Activated CD4-positive, alpha-beta T cell treated with anti-CD3 and anti-CD28 coated beads, Interleukin-2, amount 10 ng/mL, durations not matched to agents 7 days and 5 days (primary cell): ENCODE results near the gene MELK. TPM values are rescaled to one million over a fixed set of nuclear protein-coding genes. Genes with fewer than 3 reads are reported as not detected.
"Not testable (repeated sequence)": the region's sequence is repeated elsewhere in the genome, so short reads cannot be mapped to it uniquely, and the experiment has no call there.

ENCODE experiments used
- CTCF ChIA-PET: fragments of 350-600 bp; sonication (Branson Sonifier 250); formaldehyde crosslinking; loops from one replicate; lab custom pipeline; 2021; ENCODE audit warnings: antibody characterized with exemption; lab: Charles Lee
- POLR2A ChIA-PET: fragments of 350-600 bp; sonication (Branson Sonifier 250); formaldehyde crosslinking; loops from one replicate; lab custom pipeline; 2021; ENCODE audit warnings: antibody characterized with exemption; lab: Charles Lee
- DNase-seq: peaks from one replicate; pipeline ENCODE4 v3.0.0-alpha.2; 2020
- H3K27ac Mint-ChIP-seq: one replicate; pipeline ENCODE4 v1.8.0; 2021; ENCODE audit warnings: mild to moderate bottlenecking, moderate library complexity, mixed read lengths
- H3K27me3 Mint-ChIP-seq: one replicate; pipeline ENCODE4 v1.8.0; 2021; ENCODE audit warnings: mixed read lengths
- H3K36me3 Mint-ChIP-seq: one replicate; pipeline ENCODE4 v1.8.0; 2021; ENCODE audit warnings: low read depth, mixed read lengths
- H3K4me1 Mint-ChIP-seq: one replicate; pipeline ENCODE4 v1.8.0; 2021; ENCODE audit warnings: mixed read lengths
- H3K4me3 Mint-ChIP-seq: one replicate; pipeline ENCODE4 v1.8.0; 2021; ENCODE audit warnings: mild to moderate bottlenecking, moderate library complexity, mixed read lengths
- H3K9me3 Mint-ChIP-seq: one replicate; pipeline ENCODE4 v1.8.0; 2021; ENCODE audit warnings: mixed read lengths
- total RNA-seq, 2 experiments: library from RNA; stranded (reverse); gene quantifications; one replicate each; pipeline ENCODE4 v1.2.3, GENCODE V29; 2021

The MELK gene
- total RNA-seq, 2 experiments from 2014 or later: 66.0 to 74.5 TPM

DNA sequence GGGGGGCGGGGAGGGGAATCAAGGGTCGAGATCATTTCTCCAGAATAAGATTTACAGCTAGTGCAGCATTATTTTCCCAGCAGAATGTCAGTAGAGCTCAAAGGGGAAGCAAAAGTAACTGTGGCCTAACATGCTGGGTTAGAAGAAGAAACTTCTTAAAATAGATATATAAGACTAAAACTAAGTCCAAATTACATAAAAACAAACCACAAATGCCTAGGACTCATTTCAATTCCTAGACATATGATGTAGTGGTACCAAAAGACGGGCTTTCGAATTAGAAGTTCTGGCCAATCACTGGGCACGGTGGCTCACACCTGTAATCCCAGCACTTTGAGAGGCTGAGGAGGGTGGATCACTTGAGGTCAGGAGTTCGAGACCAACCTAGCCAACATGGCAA is 20.8 kb upstream of the MELK start:
- Mint-ChIP-seq H3K27ac (no peak overlapping the region), H3K9me3 (no peaks in the 10 kb centered on the region), H3K4me3 (no peak overlapping the region), H3K27me3 (peaks cover 21% of the 10 kb centered on the region), H3K36me3 (no peaks in the 10 kb centered on the region), H3K4me1 (peaks cover 2% of the 10 kb centered on the region)
- DNase-seq: no peak
- CTCF ChIA-PET: interaction anchor here (1.4 kb wide), 1 partner anchor 145 kb away, joined by 8 read pairs; no protein-coding TSS in a partner anchor
- POLR2A ChIA-PET: no interaction called here

DNA sequence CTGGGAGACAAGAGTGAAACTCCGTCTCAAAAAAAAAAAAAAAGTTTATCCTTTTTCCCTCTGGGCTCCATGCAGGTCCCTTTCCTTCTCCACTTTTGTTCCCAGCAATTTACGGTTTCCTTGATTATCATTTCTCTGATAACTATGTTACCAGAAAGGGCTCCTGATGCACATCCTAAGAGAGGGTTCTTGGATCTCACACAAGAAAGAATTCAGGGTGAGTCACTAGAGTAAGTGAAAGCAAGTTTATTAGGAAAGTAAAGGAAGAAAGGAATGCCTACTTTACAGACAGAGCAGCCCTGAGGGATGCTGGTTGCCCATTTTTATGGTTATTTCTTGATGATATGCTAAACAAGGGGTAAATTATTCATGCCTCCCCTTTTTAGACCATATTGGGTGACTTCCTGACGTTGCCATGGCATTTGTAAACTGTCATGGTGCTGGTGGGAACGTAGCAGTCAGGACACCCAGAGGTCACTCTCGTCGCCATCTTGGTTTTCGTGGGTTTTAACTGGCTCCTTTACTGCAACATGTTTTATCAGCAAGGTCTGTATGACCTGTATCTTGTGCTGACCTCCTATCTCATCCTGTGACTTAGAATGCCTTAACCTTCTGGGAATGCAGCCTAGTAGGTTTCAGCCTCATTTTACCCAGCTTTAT is 13.5 kb upstream of the MELK start:
- Mint-ChIP-seq H3K4me1 (peaks cover 2% of the 10 kb centered on the region), H3K9me3 (no peaks in the 10 kb centered on the region), H3K4me3 (no peak overlapping the region), H3K27me3 (peaks cover 8% of the 10 kb centered on the region), H3K36me3 (no peaks in the 10 kb centered on the region), H3K27ac (no peak overlapping the region)
- POLR2A ChIA-PET: no interaction called here
- CTCF ChIA-PET: no interaction called here
- DNase-seq: no peak

DNA sequence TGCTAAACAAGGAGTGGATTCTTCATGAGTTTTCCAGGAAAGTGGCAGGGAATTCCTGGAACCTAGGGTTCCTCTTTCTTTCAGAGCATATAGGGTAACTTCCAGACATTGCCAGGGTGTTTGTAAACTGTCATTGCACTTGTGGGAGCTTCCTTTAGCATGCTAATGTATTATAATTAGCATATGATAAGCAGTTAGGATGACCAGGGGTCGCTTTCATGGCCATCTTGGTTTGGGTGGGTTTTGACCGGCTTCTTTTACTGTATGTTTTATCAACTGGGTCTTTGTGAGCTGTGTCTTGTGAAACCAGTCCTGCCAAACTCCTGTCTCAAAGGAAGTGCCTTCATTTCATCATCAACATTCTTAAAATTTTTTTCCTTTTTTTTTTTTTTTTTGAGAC is 11.9 kb upstream of the MELK start:
- CTCF ChIA-PET: interaction anchor here (0.5 to 3.6 kb wide), 3 partner anchors 12 to 153 kb away, joined by 3 to 14 read pairs (median 3); no protein-coding TSS in a partner anchor
- Mint-ChIP-seq H3K9me3 (no peaks in the 10 kb centered on the region), H3K4me1 (peaks cover under 1% of the 10 kb centered on the region), H3K27ac (no peak overlapping the region), H3K4me3 (no peak overlapping the region), H3K36me3 (no peaks in the 10 kb centered on the region), H3K27me3 (peaks cover 8% of the 10 kb centered on the region)
- POLR2A ChIA-PET: no interaction called here
- no peak for DNase-seq

DNA sequence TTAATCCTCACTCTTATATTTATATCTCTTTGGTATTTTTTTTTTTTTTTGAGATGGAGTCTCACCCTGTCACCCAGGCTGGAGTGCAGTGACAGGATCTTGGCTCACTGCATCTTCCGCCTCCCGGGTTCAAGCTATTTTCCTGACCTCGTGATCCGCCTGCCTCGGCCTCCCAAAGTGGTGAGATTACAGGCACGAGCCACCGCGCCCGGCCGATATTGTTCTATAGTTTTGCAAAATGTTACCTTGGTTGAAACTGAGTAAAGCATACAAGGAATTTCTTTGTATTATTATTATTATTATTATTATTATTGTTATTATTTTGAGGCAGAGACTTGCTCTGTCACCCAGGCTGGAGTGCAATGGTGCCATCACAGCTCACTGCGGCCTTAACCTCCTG is 9.9 kb upstream of the MELK start:
- H3K27ac Mint-ChIP-seq, DNase-seq, H3K4me1 Mint-ChIP-seq, H3K27me3 Mint-ChIP-seq, H3K4me3 Mint-ChIP-seq, POLR2A ChIA-PET, H3K36me3 Mint-ChIP-seq, H3K9me3 Mint-ChIP-seq: not testable (repeated sequence)
- CTCF ChIA-PET: interaction anchor here (0.6 to 3.6 kb wide), 3 partner anchors 74 to 160 kb away, joined by 3 to 14 read pairs (median 3); no protein-coding TSS in a partner anchor

DNA sequence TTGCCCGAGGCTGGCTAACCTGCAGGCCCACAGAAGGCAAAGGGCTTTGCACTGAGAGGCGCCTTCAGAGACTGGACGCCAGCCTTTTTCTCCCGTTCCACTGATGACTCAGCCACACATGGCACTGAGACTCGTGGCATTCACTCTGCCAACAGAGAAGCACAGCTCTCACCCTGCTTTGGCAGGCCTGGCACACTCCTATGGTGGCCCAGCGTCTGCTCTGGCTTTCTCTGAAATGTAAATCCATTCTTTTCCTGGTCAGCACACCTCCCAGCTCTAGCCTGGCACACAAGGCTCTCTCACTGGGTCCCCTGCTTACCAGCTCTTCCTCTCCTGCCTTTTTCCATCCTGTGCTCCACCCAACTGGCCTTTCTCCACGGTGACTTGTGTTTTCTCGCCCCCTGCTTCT is 5.9 kb upstream of the MELK start:
- Mint-ChIP-seq H3K36me3 (no peaks in the 10 kb centered on the region), H3K9me3 (no peaks in the 10 kb centered on the region), H3K4me3 (no peak overlapping the region), H3K27ac (no peak overlapping the region), H3K4me1 (peaks cover 5% of the 10 kb centered on the region), H3K27me3 (peaks cover 2% of the 10 kb centered on the region)
- ChIA-PET POLR2A (no interaction called here), CTCF (interaction anchor here (0.6 to 1.2 kb wide), 2 partner anchors 159 to 279 kb away, joined by 3 read pairs; no protein-coding TSS in a partner anchor)
- no peak for DNase-seq

DNA sequence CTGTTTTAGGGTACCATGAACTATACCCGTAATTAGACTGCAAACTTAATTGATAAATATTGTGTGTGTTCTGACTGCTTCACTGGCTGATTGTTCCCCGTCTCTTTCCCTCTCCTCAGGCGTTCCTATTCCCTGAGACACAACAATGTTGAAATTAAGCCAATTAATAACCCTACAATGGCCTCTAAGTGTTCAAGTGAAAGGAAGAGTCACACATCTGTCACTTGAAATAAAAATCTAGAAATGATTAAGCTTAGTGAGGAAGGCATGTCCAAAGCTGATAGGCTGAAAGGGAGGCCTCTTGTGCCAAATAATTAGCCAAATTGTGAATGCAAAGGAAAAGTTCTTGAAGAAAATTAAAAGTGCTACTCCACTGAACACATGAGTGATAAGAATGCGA is 4.0 kb upstream of the MELK start:
- H3K27ac Mint-ChIP-seq, H3K36me3 Mint-ChIP-seq, H3K9me3 Mint-ChIP-seq, DNase-seq, H3K27me3 Mint-ChIP-seq, POLR2A ChIA-PET, CTCF ChIA-PET, H3K4me3 Mint-ChIP-seq: not testable (repeated sequence)
- H3K4me1 Mint-ChIP-seq: peaks cover 11% of the 10 kb centered on the region

DNA sequence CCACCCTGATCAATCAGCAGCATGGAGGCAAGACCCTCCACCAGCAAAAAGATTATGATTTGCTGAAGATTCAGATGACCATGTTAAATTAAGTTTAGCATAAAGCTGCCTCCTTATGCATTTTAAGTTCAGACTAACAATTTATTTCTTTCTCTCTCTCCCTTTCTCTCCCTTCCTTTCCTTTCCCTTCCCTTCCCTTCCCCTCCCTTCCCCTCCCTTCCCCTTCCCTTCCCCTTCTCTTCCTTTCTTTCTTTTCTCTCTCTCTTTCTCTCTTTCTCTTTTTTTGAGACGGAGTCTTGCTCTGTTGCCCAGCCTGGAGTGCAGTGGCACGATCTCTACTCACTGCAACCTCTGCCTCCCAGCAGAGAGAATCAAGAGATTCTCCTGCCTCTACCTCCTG is 1.4 kb upstream of the MELK start:
- no peak overlapping the region for H3K4me3 Mint-ChIP-seq

DNA sequence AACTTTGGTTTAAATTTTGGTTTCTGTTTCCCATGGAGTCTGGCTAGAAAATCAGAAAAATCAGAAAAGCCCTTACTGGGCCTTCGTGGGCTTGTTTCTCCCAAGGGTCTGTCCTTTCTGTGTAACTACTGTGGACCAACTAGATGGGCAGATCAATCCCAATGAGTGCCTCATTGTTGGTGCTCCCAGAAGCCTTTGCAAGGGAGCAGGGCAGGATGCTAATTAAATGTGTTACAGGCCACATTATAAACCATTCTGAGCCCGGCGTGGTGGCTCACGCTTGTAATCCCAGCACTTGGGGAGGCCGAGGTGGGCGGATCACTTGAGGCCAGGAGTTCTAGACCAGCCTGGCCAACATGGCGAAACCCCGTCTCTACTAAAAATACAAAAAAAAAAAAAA is 1.4 kb downstream of the MELK start:
- Mint-ChIP-seq H3K4me1 (peaks cover 48% of the 10 kb centered on the region), H3K4me3 (peak overlapping the region; percentile 98), H3K36me3 (peaks cover 39% of the 10 kb centered on the region), H3K27ac (peak overlapping the region; percentile 95)
- CTCF ChIA-PET: interaction anchor here (0.8 kb wide), 1 partner anchor 103 kb away, joined by 3 read pairs; no protein-coding TSS in a partner anchor
- POLR2A ChIA-PET, H3K9me3 Mint-ChIP-seq, H3K27me3 Mint-ChIP-seq, DNase-seq: not testable (repeated sequence)

More for the DNA sequence above, 1.4 kb upstream of the MELK start:
- CTCF ChIA-PET: no interaction called here
- peaks cover 27% of the 10 kb centered on the region for H3K36me3 Mint-ChIP-seq
- H3K9me3 Mint-ChIP-seq: no peaks in the 10 kb centered on the region
- H3K27me3 Mint-ChIP-seq: peaks cover 2% of the 10 kb centered on the region
- no peak for DNase-seq
- peak overlapping the region; percentile 25 for H3K27ac Mint-ChIP-seq
- H3K4me1 Mint-ChIP-seq: peaks cover 35% of the 10 kb centered on the region
- POLR2A ChIA-PET: no interaction called here

DNA sequence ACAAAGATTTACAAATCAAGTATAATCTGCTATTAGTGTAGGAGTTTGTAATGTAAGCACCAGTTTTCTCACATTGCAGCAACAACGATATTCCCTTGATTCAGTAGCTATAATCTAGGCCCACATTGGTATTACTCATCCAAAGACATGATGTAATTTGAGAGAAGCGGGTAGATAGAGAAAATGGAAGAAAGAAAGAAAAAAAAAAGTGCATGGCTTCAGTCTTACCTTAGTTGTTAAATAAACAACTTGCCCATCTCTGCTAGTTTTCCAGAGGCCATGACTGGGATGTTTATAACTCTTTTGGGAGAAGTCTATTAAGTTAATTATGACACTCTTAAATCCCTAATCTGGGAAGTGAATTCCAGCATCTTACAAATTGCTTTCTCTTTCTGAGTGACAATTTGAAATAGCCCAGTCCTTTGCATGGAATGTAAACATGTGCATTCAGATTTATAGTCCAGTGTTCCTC is 2.8 kb downstream of the MELK start:
- ChIA-PET POLR2A (no interaction called here), CTCF (interaction anchor here (0.6 to 1.1 kb wide), 2 partner anchors 153 to 530 kb away, joined by 3 read pairs; no protein-coding TSS in a partner anchor)
- H3K4me3 Mint-ChIP-seq: peak overlapping the region; percentile 47
- no peaks in the 10 kb centered on the region for H3K9me3 Mint-ChIP-seq
- no peak for DNase-seq
- peaks cover 51% of the 10 kb centered on the region for H3K4me1 Mint-ChIP-seq
- H3K27ac Mint-ChIP-seq: peak overlapping the region; percentile 84
- peaks cover 2% of the 10 kb centered on the region for H3K27me3 Mint-ChIP-seq
- peaks cover 43% of the 10 kb centered on the region for H3K36me3 Mint-ChIP-seq

DNA sequence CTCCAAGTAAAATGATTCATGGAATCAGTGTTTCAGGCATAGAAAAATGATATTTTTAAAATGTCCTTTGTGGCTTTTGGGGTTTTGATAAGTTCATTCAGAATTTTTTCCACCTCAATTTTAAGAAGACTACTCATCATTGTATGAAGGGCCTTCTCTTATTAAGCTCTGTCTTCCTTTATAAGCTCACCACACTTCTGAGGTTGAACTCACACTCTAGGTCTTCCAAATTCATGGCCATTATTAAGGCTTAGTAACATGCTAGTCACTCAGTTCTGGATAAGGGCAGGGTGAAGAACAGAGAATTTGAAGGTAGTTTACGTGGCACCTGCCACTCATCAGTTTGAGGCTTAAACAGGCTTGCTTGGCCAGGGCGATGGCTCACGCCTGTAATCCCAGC is 4.2 kb downstream of the MELK start:
- Mint-ChIP-seq H3K9me3 (no peaks in the 10 kb centered on the region), H3K27me3 (no peaks in the 10 kb centered on the region), H3K36me3 (peaks cover 47% of the 10 kb centered on the region), H3K4me1 (peaks cover 49% of the 10 kb centered on the region), H3K4me3 (no peak overlapping the region), H3K27ac (no peak overlapping the region)
- CTCF ChIA-PET: interaction anchor here (0.8 kb wide), 1 partner anchor 175 kb away, joined by 3 read pairs; no protein-coding TSS in a partner anchor
- POLR2A ChIA-PET: interaction anchor here (0.5 to 0.7 kb wide), 2 partner anchors 23 to 141 kb away, joined by 3 to 4 read pairs; no protein-coding TSS in a partner anchor
- DNase-seq: no peak

DNA sequence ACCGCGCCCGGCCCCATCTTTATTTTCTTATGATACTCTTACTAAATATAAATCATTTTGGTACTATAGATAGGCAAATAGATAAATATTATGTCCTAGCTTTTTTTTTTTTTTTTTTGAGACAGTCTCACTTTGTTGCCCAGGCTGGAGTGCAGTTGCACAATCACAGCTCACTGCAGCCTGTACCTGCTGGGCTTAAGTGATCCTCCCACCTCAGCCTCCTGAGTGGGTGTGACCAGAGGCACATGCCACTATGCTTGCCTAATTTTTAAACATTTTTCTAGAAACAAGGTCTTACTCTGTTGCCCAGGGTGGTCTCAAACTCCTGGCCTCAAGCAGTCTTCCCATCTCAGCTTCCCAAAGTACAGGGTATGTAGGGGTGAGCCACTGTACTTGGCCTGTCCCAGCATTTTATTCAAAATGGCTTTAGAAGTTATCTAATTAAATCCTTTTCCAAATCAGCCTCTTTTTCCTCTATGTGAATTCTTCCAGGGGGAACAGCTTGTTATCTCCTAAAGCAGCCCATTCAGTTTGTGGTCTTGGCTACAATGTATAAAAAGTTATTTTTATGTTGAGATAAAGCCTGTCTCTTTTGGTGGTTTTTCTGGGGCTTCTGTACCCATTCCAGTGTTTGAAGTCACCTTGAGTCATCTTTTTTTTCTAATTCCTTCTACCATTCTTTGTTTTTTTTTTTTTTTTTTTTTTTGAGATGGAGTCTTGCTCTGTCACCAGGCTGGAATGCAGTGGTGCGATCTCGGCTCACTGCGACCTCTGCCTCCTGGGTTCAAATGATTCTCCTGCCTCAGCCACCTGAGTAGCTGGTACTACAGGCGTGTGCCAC is 12.1 kb downstream of the MELK start:
- ChIA-PET CTCF (interaction anchor here (0.7 kb wide), 1 partner anchor 771 kb away, joined by 3 read pairs; no protein-coding TSS in a partner anchor), POLR2A (no interaction called here)
- peaks cover 35% of the 10 kb centered on the region for H3K36me3 Mint-ChIP-seq
- no peaks in the 10 kb centered on the region for H3K9me3 Mint-ChIP-seq
- no peaks in the 10 kb centered on the region for H3K27me3 Mint-ChIP-seq
- no peak overlapping the region for H3K4me3 Mint-ChIP-seq
- no peak overlapping the region for H3K27ac Mint-ChIP-seq
- DNase-seq: no peak
- peaks cover 10% of the 10 kb centered on the region for H3K4me1 Mint-ChIP-seq

DNA sequence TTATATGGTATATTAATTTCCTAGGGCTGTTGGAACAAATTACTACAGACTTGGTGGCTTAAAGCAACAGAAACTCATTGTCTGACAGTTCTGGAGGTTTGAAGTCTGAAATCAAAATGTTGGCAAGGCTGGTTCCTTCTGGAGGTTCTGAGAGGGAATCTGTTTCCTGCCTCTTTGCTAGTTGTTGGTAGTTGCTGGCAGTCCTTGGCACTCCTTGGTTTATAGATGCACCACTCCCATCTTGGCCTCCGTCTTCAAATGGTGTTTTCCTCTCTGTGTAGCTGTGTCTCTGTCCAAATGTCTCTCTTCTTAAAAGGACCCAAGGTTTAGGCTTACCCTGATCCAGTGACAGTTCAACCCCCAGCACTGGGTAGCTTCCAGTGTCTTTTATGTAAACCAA is 17.5 kb downstream of the MELK start:
- Mint-ChIP-seq H3K36me3 (peaks cover 35% of the 10 kb centered on the region), H3K27ac (no peak overlapping the region), H3K4me1 (peaks cover 6% of the 10 kb centered on the region), H3K4me3 (no peak overlapping the region), H3K27me3 (no peaks in the 10 kb centered on the region), H3K9me3 (no peaks in the 10 kb centered on the region)
- DNase-seq: no peak
- CTCF ChIA-PET: interaction anchor here (1.4 kb wide), 1 partner anchor 183 kb away, joined by 3 read pairs; no protein-coding TSS in a partner anchor
- POLR2A ChIA-PET: no interaction called here
